A549 (cell line): ENCODE results near the gene RAB8B. TPM values are rescaled to one million over a fixed set of nuclear protein-coding genes. Genes with fewer than 3 reads are reported as not detected.

ENCODE experiments used
- ATAC-seq, 2 experiments: fragments of 200-7000 bp in 1 of 2; fragments of >200 bp in 1 of 2; cut with Nextera tagmentation in 1 of 2; cut with Tn5 transposase in 1 of 2; 3 replicates each; pipeline versions ENCODE4 v1.8.0 to v1.9.1; 2018 to 2020; ENCODE audit warnings: mild to moderate bottlenecking in 1 of 2, moderate library complexity in 1 of 2
- CTCF ChIA-PET: fragments of 300-600 bp; sonication (Branson Sonifier 250); formaldehyde crosslinking; extraction: SDS; loops from one replicate; lab custom pipeline; 2021; ENCODE audit warnings: antibody characterized with exemption, inconsistent platforms; lab: Yijun Ruan, JAX
- POLR2A ChIA-PET: fragments of 350-600 bp; formaldehyde crosslinking; extraction: SDS; loops from one replicate; lab custom pipeline; 2021; ENCODE audit warnings: antibody characterized with exemption, inconsistent platforms; lab: Yijun Ruan, JAX
- DNase-seq, 2 experiments: peaks; one replicate each; pipeline versions ENCODE4 v3.0.0 to v3.0.0-alpha.2; 2011 to 2016; ENCODE audit warnings: low read depth in 1 of 2, low spot score in 1 of 2
- FAIRE-seq: peaks from 2 replicates; lab custom pipeline; 2011; peaks lifted over from hg19 to GRCh38; lab: Jason Lieb, UNC
- H3K27ac ChIP-seq, 2 experiments: fragments of >200 bp; sonication (Bioruptor Twin); formaldehyde crosslinking; 3 replicates each; pipeline ENCODE4 v1.5.1; 2016 to 2017
- H3K4me1 ChIP-seq: fragments of >200 bp; sonication (Bioruptor Twin); formaldehyde crosslinking; 3 replicates; pipeline ENCODE4 v1.6.1; 2016
- H3K4me2 ChIP-seq: fragments of >200 bp; sonication (Bioruptor Twin); formaldehyde crosslinking; 3 replicates; pipeline ENCODE4 v1.6.1; 2016
- H3K4me3 ChIP-seq: fragments of >200 bp; sonication (Bioruptor Twin); formaldehyde crosslinking; 3 replicates; pipeline ENCODE4 v1.5.1; 2016
- H3K9me3 ChIP-seq: fragments of >200 bp; sonication (Bioruptor Twin); formaldehyde crosslinking; 3 replicates; pipeline ENCODE4 v1.6.1; 2016
- CHD2 ChIP-seq: fragments of 150-350 bp; IDR thresholded peaks from 2 replicates; pipeline ENCODE4 v1.6.1; 2014; ENCODE audit warnings: low read length; ENCODE audit not compliant: partially characterized antibody
- ESRRA ChIP-seq: fragments of 150-350 bp; IDR thresholded peaks from 2 replicates; pipeline ENCODE4 v1.6.1; 2014; ENCODE audit warnings: mild to moderate bottlenecking, low read length, borderline replicate concordance
- FOSB ChIP-seq: fragments of 250-450 bp; sonication (Bioruptor Pico); IDR thresholded peaks from 2 replicates; pipeline ENCODE4 v1.5.0; 2020; ENCODE audit warnings: mild to moderate bottlenecking, moderate library complexity
- FOSL2 ChIP-seq, 2 experiments: fragments of 450-650 bp in 1 of 2; fragments of >200 bp in 1 of 2; sonication (Bioruptor Twin) in 1 of 2; formaldehyde crosslinking; IDR thresholded peaks; 2 replicates each; pipeline versions ENCODE4 v1.5.0 to v1.6.1; 2016 to 2020; ENCODE audit warnings: mild to moderate bottlenecking in 1 of 2, moderate library complexity in 1 of 2
- GATA3 ChIP-seq: IDR thresholded peaks from 2 replicates; pipeline ENCODE4 v1.6.1; 2012; ENCODE audit warnings: borderline replicate concordance
- HDAC2 ChIP-seq: fragments of 200-600 bp; sonication (generic); IDR thresholded peaks from 2 replicates; pipeline ENCODE4 v1.6.1; 2016
- HEYL ChIP-seq: fragments of 250-450 bp; sonication (Bioruptor Pico); IDR thresholded peaks from 2 replicates; pipeline ENCODE4 v1.8.0; 2021; ENCODE audit warnings: mild to moderate bottlenecking, moderate library complexity
- HOXB13 ChIP-seq: fragments of 250-450 bp; sonication (Bioruptor Pico); IDR thresholded peaks from 2 replicates; pipeline ENCODE4 v1.5.0; 2020; ENCODE audit warnings: low read depth, mild to moderate bottlenecking, moderate library complexity
- HOXB5 ChIP-seq: fragments of 250-450 bp; sonication (Bioruptor Pico); IDR thresholded peaks from 2 replicates; pipeline ENCODE4 v1.5.0; 2020; ENCODE audit warnings: mild to moderate bottlenecking, moderate library complexity
- JUNB ChIP-seq: fragments of >200 bp; sonication (Bioruptor Twin); formaldehyde crosslinking; IDR thresholded peaks from 2 replicates; pipeline ENCODE4 v1.6.1; 2016
- KDM5A ChIP-seq: fragments of 200-600 bp; sonication (generic); IDR thresholded peaks from 2 replicates; pipeline ENCODE4 v1.6.1; 2016; ENCODE audit warnings: antibody characterized with exemption, mild to moderate bottlenecking
- PHF8 ChIP-seq: fragments of 200-600 bp; sonication (generic); IDR thresholded peaks from 2 replicates; pipeline ENCODE4 v1.6.1; 2016; ENCODE audit warnings: low read depth, mild to moderate bottlenecking, antibody characterized with exemption, moderate library complexity, borderline replicate concordance
- POLR2A ChIP-seq: IDR thresholded peaks from 2 replicates; pipeline ENCODE4 v1.6.1; 2012; ENCODE audit warnings: mild to moderate bottlenecking, low read length
- POLR2AphosphoS2 ChIP-seq: conservative IDR thresholded peaks from 2 replicates; pipeline ENCODE4 v1.6.1; 2012; ENCODE audit warnings: low read length, improper control_type of control experiment, inconsistent platforms
- RAD21 ChIP-seq, 2 experiments: fragments of >200 bp in 1 of 2; sonication (Bioruptor Twin) in 1 of 2; formaldehyde crosslinking in 1 of 2; IDR thresholded peaks in 1 of 2; conservative IDR thresholded peaks in 1 of 2; 2 replicates in 1 of 2; 3 replicates in 1 of 2; pipeline ENCODE4 v1.6.1; 2012 to 2018; ENCODE audit warnings: inconsistent platforms in 1 of 2
- RCOR1 ChIP-seq: fragments of 150-350 bp; IDR thresholded peaks from 2 replicates; pipeline ENCODE4 v1.6.1; 2014; ENCODE audit warnings: antibody characterized with exemption, low read length, low read depth
- RFX5 ChIP-seq: fragments of 450-650 bp; IDR thresholded peaks from 2 replicates; pipeline ENCODE4 v1.7.1; 2014; ENCODE audit warnings: antibody characterized with exemption, mild to moderate bottlenecking, moderate library complexity
- ZC3H11A ChIP-seq: fragments of 450-650 bp; IDR thresholded peaks from 2 replicates; pipeline ENCODE4 v1.6.1; 2014; ENCODE audit warnings: antibody characterized with exemption, mild to moderate bottlenecking
- ZSCAN20 ChIP-seq: fragments of 250-450 bp; sonication (Bioruptor Pico); IDR thresholded peaks from 2 replicates; pipeline ENCODE4 v1.8.0; 2022; ENCODE audit warnings: mild to moderate bottlenecking, moderate library complexity
- WGBS: methylation state at CpG from one replicate; pipeline ENCODE4 v1.1.6; 2017; ENCODE audit errors: missing lambda C conversion rate; 5-methylcytosine and 5-hydroxymethylcytosine counted together
- polyA plus RNA-seq, 4 experiments: library from polyadenylated mRNA; depleted of rRNA in 3 of 4; stranded (reverse); fragments of >200 nt; fragmentation: RNase III in 1 of 4; extraction: RNeasy Plus Mini Kit Qiagen cat#74134 plus additional on column Dnase treatment in 1 of 4; gene quantifications; 2 replicates in 3 of 4; 3 replicates in 1 of 4; pipeline ENCODE4 v1.2.3, GENCODE V29; 2011 to 2017
- TF ChIP-seq, protein P1 (sequence below): fragments of >200 bp; sonication (Bioruptor Twin); formaldehyde crosslinking; IDR thresholded peaks from 3 replicates; pipeline ENCODE4 v1.5.1; 2016
- TF ChIP-seq, protein P2 (sequence below): fragments of 250-450 bp; sonication (Bioruptor Pico); IDR thresholded peaks from 2 replicates; pipeline ENCODE4 v1.5.0; 2021; ENCODE audit warnings: mild to moderate bottlenecking, moderate library complexity, borderline replicate concordance

RAB8B gene
- polyA plus RNA-seq, 2 of the 4 experiments (the other 2 are of a cell fraction): 21.5 to 41.4 TPM

DNA sequence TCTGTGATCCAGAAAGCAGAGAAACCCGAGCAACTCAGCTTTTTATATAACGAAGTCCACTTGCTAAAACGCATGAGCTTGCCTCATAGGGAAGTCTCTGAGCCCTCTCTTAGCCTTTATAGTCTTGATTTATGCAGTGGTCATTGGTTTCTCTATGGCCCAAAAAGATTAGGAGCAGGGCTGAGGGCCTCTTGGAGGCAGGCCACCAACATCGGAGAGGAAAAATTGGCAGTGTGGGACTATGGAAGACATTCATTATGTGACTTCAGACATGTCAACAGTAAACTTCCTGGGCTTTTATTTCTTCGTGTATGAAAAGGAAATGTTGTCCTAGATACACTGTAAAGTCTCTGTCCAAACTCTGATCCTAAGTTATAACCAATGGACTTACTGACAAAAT is 13.5 kb downstream of the RAB8B start:
- DNase-seq: no peak
- H3K4me1 ChIP-seq: peaks cover 38% of the 10 kb centered on the region
- H3K27ac ChIP-seq: no peak overlapping the region
- CTCF ChIA-PET: interaction anchor here (1.0 to 2.9 kb wide), 4 partner anchors 9 to 71 kb away, joined by 3 to 16 read pairs (median 3); no protein-coding TSS in a partner anchor
- no peak overlapping the region for H3K4me3 ChIP-seq
- POLR2A ChIA-PET: no interaction called here
- WGBS: 81% methylated on average over 5 of the region's 5 CpGs
- TF ChIP-seq HEYL (CRISPR knock-in tag) (no peak), HOXB13 (no peak), POLR2A (no peak)
- TF ChIP-seq, all 56 proteins: peak for 0
- no peaks in the 10 kb centered on the region for H3K9me3 ChIP-seq
- FAIRE-seq (no peak), ATAC-seq (no peak)
- no peak overlapping the region for H3K4me2 ChIP-seq

DNA sequence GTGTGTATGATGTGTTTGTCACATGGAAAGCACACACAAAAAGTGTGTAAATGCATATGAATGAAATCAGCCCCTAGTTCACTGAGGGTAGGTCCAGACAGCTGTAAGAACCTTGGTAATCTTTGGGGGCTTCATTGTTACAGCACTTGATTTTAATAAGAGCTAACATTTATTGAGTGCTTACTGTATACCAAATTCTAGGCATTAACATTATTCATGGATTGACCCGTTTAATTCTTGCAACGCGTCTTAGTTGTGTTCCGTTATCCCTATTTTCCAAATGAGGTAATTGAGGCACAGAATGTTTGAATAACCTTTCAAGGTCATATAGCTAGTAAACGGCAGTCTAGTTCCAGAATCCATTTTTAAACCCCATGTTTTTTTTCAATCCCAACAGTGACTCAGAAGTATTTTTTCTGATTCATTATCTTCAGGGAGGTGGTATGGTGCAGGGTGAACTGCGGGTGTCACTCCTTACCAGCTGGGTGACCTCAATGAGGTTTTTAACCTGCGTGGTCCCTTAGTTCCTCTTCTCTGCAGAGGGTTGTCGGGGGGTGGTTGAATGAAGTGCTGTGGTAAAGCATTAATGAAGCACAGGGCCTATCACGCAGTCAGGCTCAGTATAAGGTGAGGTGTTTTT is 14.2 kb downstream of the RAB8B start:
- FAIRE-seq: no peak
- Histone ChIP-seq H3K4me3 (no peak overlapping the region), H3K9me3 (no peaks in the 10 kb centered on the region), H3K27ac (no peak overlapping the region), H3K4me2 (no peak overlapping the region), H3K4me1 (peaks cover 32% of the 10 kb centered on the region)
- DNase-seq: no peak
- CTCF ChIA-PET: interaction anchor here (1.0 to 2.9 kb wide), 6 partner anchors 10 to 71 kb away, joined by 3 to 16 read pairs (median 3); partner anchors contain the start of gene RPS27L
- POLR2A ChIA-PET: no interaction called here
- no peak for TF ChIP-seq KDM5A
- no peak for TF ChIP-seq ZC3H11A
- 0 out of 2 replicates have a peak, but pooled peaks have one; percentile 6 for TF ChIP-seq ESRRA
- TF ChIP-seq, protein P1, sequence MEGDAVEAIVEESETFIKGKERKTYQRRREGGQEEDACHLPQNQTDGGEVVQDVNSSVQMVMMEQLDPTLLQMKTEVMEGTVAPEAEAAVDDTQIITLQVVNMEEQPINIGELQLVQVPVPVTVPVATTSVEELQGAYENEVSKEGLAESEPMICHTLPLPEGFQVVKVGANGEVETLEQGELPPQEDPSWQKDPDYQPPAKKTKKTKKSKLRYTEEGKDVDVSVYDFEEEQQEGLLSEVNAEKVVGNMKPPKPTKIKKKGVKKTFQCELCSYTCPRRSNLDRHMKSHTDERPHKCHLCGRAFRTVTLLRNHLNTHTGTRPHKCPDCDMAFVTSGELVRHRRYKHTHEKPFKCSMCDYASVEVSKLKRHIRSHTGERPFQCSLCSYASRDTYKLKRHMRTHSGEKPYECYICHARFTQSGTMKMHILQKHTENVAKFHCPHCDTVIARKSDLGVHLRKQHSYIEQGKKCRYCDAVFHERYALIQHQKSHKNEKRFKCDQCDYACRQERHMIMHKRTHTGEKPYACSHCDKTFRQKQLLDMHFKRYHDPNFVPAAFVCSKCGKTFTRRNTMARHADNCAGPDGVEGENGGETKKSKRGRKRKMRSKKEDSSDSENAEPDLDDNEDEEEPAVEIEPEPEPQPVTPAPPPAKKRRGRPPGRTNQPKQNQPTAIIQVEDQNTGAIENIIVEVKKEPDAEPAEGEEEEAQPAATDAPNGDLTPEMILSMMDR: no peak; the same call in 2 of the 3 replicates
- TF ChIP-seq FOSB (CRISPR knock-in tag): no peak
- no peak for TF ChIP-seq RFX5
- no peak for TF ChIP-seq HDAC2
- no peak for TF ChIP-seq ZSCAN20 (CRISPR knock-in tag)
- no peak for TF ChIP-seq POLR2AphosphoS2
- no peak for TF ChIP-seq RCOR1
- no peak for TF ChIP-seq CHD2
- no peak for TF ChIP-seq POLR2A
- TF ChIP-seq GATA3: no peak
- TF ChIP-seq JUNB: no peak
- TF ChIP-seq, protein P2, sequence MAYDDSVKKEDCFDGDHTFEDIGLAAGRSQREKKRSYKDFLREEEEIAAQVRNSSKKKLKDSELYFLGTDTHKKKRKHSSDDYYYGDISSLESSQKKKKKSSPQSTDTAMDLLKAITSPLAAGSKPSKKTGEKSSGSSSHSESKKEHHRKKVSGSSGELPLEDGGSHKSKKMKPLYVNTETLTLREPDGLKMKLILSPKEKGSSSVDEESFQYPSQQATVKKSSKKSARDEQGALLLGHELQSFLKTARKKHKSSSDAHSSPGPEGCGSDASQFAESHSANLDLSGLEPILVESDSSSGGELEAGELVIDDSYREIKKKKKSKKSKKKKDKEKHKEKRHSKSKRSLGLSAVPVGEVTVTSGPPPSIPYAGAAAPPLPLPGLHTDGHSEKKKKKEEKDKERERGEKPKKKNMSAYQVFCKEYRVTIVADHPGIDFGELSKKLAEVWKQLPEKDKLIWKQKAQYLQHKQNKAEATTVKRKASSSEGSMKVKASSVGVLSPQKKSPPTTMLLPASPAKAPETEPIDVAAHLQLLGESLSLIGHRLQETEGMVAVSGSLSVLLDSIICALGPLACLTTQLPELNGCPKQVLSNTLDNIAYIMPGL (CRISPR knock-in tag): no peak
- TF ChIP-seq FOSL2 (IDR thresholded peaks at IDR 0.05): no peak
- TF ChIP-seq FOSL2 (CRISPR knock-in tag; IDR thresholded peaks at IDR 0.05): peak; percentile 10; the same call in 1 of the 2 replicates
- no peak for TF ChIP-seq HOXB5 (CRISPR knock-in tag)
- TF ChIP-seq RAD21 (conservative IDR thresholded peaks at IDR 0.05 in 1 of 2, IDR thresholded peaks at IDR 0.05 in 1 of 2): peak; percentile 16 to 29; a peak in 1 of 5 replicates
- no peak for TF ChIP-seq PHF8
- TF ChIP-seq HOXB13: no peak
- ATAC-seq: peak; percentile 45 to 50; a peak in 2 of 6 replicates
- WGBS: 83% methylated on average over 9 of the region's 9 CpGs
